Measurements from ENCODE around the gene C15orf61.

Gene C15orf61

GRCh38 chr15:67554580-67554979 is 33.6 kb downstream of the C15orf61 start:
- no peak for DNase-seq

- DNase-seq = no peak
Observed at GRCh38 chr15:67556976-67557570, 36.1 kb downstream of the C15orf61 start.

GRCh38 chr15:67558502-67558901 is 37.6 kb downstream of the C15orf61 start:
- no peak for DNase-seq

GRCh38 chr15:67559158-67559557 is 38.2 kb downstream of the C15orf61 start:
- no peak for DNase-seq

- no peak for DNase-seq
Observed at GRCh38 chr15:67559576-67559975, 38.6 kb downstream of the C15orf61 start.

GRCh38 chr15:67560320-67560719 is 39.4 kb downstream of the C15orf61 start:
- DNase-seq = no peak

GRCh38 chr15:67563092-67563491 is 42.2 kb downstream of the C15orf61 start:
- no peak for DNase-seq

- DNase-seq = no peak
Observed at GRCh38 chr15:67564021-67564967, 43.4 kb downstream of the C15orf61 start.

GRCh38 chr15:67564968-67565345 is 44.0 kb downstream of the C15orf61 start:
- peak; percentile 10 for DNase-seq

- no peak for DNase-seq
Observed at GRCh38 chr15:67569668-67570067, 48.7 kb downstream of the C15orf61 start.

GRCh38 chr15:67570875-67571647 is 50.1 kb downstream of the C15orf61 start:
- DNase-seq = no peak

GRCh38 chr15:67571648-67572415 is 50.9 kb downstream of the C15orf61 start:
- no peak for DNase-seq

- no peak for DNase-seq
Observed at GRCh38 chr15:67573194-67573593, 52.3 kb downstream of the C15orf61 start.

- DNase-seq = peak; percentile 5
Observed at GRCh38 chr15:67575039-67575502, 54.1 kb downstream of the C15orf61 start.

- DNase-seq = no peak
Observed at GRCh38 chr15:67578020-67578600, 57.2 kb downstream of the C15orf61 start.

GRCh38 chr15:67579164-67579563 is 58.2 kb downstream of the C15orf61 start:
- DNase-seq = no peak

Data from EL (cell line).